ENCODE data around the gene OSM. TPM values are rescaled to one million over a fixed set of nuclear protein-coding genes. Genes with fewer than 3 reads are reported as not detected.

Gene OSM
- total RNA-seq, 1 experiment from 2014 or later, result not detected

DNA sequence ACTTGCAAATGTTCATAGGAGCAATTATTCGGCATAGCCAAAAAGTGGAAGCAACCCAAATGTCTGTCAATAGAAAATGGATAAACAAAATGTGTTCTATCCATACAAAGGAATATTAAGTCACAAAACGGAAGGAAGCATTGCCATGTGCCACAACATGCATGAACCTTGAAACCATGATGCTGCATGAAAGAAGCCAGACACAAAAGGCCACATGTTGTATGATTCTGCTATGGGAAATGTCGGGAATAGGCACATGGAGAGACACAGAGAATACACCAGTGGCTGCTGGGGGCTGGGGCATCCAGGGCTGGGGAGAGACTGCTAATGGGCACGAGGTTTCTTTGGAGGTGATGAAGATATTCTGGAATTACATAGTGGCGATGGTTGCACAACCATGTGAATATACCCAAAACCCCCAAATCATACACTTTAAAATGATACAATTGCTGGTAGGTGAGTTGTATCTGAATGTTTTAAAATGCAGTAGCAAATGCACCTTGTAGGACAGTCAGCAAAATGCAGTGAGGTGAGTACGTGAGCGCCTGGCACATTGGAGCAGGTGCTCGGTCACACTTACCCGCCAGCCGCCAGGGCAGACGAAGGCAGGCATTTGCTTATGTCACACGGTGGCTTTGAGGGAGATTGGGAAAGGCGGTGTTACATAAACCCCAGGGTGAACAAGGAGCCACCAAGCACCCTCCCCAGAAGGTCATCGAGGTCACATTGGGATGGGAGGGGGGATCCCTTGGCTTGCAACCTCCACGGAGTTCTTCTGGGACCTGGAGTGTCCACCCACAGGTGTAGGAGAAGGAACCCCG, 6.3 kb upstream of the OSM start:
- ATAC-seq, result no peak
- Histone ChIP-seq H3K9ac (ENCODE audit: low read length) (no peak overlapping the region), H3K9me2 (replicated peaks; ENCODE audit: low read length) (no peaks in the 10 kb centered on the region), H3K9me3 (ENCODE audit: low read length) (no peaks in the 10 kb centered on the region), H3K79me2 (ENCODE audit: low read length) (no peaks in the 10 kb centered on the region), H4K20me1 (ENCODE audit: low read length) (no peaks in the 10 kb centered on the region), H3K27ac (ENCODE audit: low read length) (no peak overlapping the region), H3K27me3 (ENCODE audit: low read length) (no peaks in the 10 kb centered on the region), H3K36me3 (ENCODE audit: low read depth, low read length) (no peaks in the 10 kb centered on the region), H3F3A (ENCODE audit: low read length, unreplicated experiment) (no peaks in the 10 kb centered on the region), H3K4me1 (ENCODE audit: insufficient read depth, low read length) (peaks cover 5% of the 10 kb centered on the region; the same call in 1 of the 2 replicates), H2AFZ (ENCODE audit: low read length) (no peak overlapping the region), H3K4me3 (ENCODE audit: low read length) (no peak overlapping the region), H3K4me2 (ENCODE audit: low read length) (no peak overlapping the region)
- intact Hi-C loops (cut with micrococcal nuclease), result no loop called here
- ChIA-PET POLR2A (ENCODE audit: unreplicated experiment) (no interaction called here), CTCF (no interaction called here)
- DNase-seq, result no peak
- BruUV-seq (replicated peaks), result no TSS peak
- TF ChIP-seq EZH2 (IDR thresholded peaks at IDR 0.05; ENCODE audit: low read length, unreplicated experiment) (no peak), EZH2phosphoT487 (IDR thresholded peaks at IDR 0.05; ENCODE audit: borderline replicate concordance, low read length) (no peak)
- TF ChIP-seq, protein P1, sequence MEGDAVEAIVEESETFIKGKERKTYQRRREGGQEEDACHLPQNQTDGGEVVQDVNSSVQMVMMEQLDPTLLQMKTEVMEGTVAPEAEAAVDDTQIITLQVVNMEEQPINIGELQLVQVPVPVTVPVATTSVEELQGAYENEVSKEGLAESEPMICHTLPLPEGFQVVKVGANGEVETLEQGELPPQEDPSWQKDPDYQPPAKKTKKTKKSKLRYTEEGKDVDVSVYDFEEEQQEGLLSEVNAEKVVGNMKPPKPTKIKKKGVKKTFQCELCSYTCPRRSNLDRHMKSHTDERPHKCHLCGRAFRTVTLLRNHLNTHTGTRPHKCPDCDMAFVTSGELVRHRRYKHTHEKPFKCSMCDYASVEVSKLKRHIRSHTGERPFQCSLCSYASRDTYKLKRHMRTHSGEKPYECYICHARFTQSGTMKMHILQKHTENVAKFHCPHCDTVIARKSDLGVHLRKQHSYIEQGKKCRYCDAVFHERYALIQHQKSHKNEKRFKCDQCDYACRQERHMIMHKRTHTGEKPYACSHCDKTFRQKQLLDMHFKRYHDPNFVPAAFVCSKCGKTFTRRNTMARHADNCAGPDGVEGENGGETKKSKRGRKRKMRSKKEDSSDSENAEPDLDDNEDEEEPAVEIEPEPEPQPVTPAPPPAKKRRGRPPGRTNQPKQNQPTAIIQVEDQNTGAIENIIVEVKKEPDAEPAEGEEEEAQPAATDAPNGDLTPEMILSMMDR (conservative IDR thresholded peaks at IDR 0.05; ENCODE audit: low read depth, low read length), result no peak

DNA sequence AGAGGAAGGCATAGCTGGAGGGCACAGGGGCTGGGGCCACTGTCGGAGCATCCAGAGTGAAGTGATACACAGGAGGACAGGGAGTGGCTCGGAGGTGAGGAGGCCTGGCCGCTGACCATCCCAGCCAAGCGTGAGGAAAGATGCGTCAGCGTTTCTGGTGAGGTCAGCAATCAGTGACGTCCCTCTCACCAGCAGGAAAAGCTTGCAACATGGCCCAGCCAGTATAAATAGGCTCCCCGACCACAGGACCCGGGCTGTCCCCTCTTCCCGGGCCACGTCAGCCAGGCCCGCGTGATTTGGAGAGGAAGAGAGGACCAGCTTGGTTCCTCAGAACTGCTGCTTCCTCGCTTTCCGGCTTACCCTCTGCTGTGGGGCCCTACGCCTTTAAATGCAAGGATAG, 4.2 kb upstream of the OSM start:
- intact Hi-C loops (cut with micrococcal nuclease), result no loop called here
- no peak overlapping the region for H2AFZ ChIP-seq (ENCODE audit: low read length)
- no peaks in the 10 kb centered on the region for H3F3A ChIP-seq (ENCODE audit: low read length, unreplicated experiment)
- no peaks in the 10 kb centered on the region for H3K4me1 ChIP-seq (ENCODE audit: insufficient read depth, low read length)
- H3K27ac ChIP-seq (ENCODE audit: low read length), result no peak overlapping the region
- DNase-seq, result no peak
- no peak for ATAC-seq
- H4K20me1 ChIP-seq (ENCODE audit: low read length), result no peaks in the 10 kb centered on the region
- no peaks in the 10 kb centered on the region for H3K9me3 ChIP-seq (ENCODE audit: low read length)
- no peak for TF ChIP-seq EZH2 (IDR thresholded peaks at IDR 0.05; ENCODE audit: low read length, unreplicated experiment)
- no peak for TF ChIP-seq EZH2phosphoT487 (IDR thresholded peaks at IDR 0.05; ENCODE audit: borderline replicate concordance, low read length)
- TF ChIP-seq, protein P1 (conservative IDR thresholded peaks at IDR 0.05; ENCODE audit: low read depth, low read length), result no peak
- no peak overlapping the region for H3K4me2 ChIP-seq (ENCODE audit: low read length)
- ChIA-PET POLR2A (ENCODE audit: unreplicated experiment) (no interaction called here), CTCF (no interaction called here)
- H3K4me3 ChIP-seq (ENCODE audit: low read length), result no peak overlapping the region
- BruUV-seq (replicated peaks), result no TSS peak
- H3K9me2 ChIP-seq (replicated peaks; ENCODE audit: low read length), result no peaks in the 10 kb centered on the region
- H3K36me3 ChIP-seq (ENCODE audit: low read depth, low read length), result no peaks in the 10 kb centered on the region
- H3K9ac ChIP-seq (ENCODE audit: low read length), result no peak overlapping the region
- no peaks in the 10 kb centered on the region for H3K27me3 ChIP-seq (ENCODE audit: low read length)
- no peaks in the 10 kb centered on the region for H3K79me2 ChIP-seq (ENCODE audit: low read length)

DNA sequence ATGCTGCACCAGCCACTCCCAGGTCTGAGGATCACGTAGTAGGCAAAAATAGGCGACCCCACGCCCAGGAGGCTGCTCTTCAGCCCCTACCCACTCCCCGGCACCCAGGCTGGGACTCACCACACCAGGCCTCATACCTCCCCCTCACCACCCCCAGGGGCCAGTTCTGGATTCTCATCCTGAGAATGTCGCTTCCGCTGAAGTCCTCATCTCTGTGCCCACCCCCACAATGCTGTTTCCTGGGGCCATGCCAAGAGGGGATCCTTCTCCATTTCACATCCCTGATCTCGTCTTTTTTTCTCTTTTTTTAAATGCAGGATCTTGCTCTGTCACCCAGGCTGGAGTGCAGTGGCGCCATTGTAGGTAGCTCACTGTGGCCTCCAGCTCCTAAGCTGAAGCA, 1.7 kb upstream of the OSM start:
- Histone ChIP-seq H3K36me3 (ENCODE audit: low read depth, low read length) (no peaks in the 10 kb centered on the region), H3K4me3 (ENCODE audit: low read length) (no peak overlapping the region), H3K27ac (ENCODE audit: low read length) (no peak overlapping the region), H3K4me1 (ENCODE audit: insufficient read depth, low read length) (peaks cover 1% of the 10 kb centered on the region; the same call in 1 of the 2 replicates), H3K9me3 (ENCODE audit: low read length) (no peaks in the 10 kb centered on the region), H3K27me3 (ENCODE audit: low read length) (no peaks in the 10 kb centered on the region), H2AFZ (ENCODE audit: low read length) (no peak overlapping the region), H3K9ac (ENCODE audit: low read length) (no peak overlapping the region), H3K9me2 (replicated peaks; ENCODE audit: low read length) (no peaks in the 10 kb centered on the region), H3K79me2 (ENCODE audit: low read length) (no peaks in the 10 kb centered on the region), H3F3A (ENCODE audit: low read length, unreplicated experiment) (no peaks in the 10 kb centered on the region), H3K4me2 (ENCODE audit: low read length) (no peak overlapping the region), H4K20me1 (ENCODE audit: low read length) (no peaks in the 10 kb centered on the region)
- BruUV-seq (replicated peaks), result no TSS peak
- TF ChIP-seq EZH2 (IDR thresholded peaks at IDR 0.05; ENCODE audit: low read length, unreplicated experiment) (no peak), EZH2phosphoT487 (IDR thresholded peaks at IDR 0.05; ENCODE audit: borderline replicate concordance, low read length) (no peak)
- TF ChIP-seq, protein P1 (conservative IDR thresholded peaks at IDR 0.05; ENCODE audit: low read depth, low read length), result no peak
- CTCF ChIA-PET, result no interaction called here
- DNase-seq, result no peak
- ATAC-seq, result no peak
- intact Hi-C loops (cut with micrococcal nuclease), result no loop called here
- POLR2A ChIA-PET (ENCODE audit: unreplicated experiment), result no interaction called here
